Skeletal muscle tissue (tissue), 5 donors: ENCODE data around the gene PLIN1. TPM values are rescaled to one million over a fixed set of nuclear protein-coding genes. Genes with fewer than 3 reads are reported as not detected.

ENCODE experiments used
- H3K27ac ChIP-seq: one replicate; pipeline ENCODE4 v1.7.0; 2013; ENCODE audit warnings: mild to moderate bottlenecking, low read depth, low read length, inconsistent platforms
- H3K27me3 ChIP-seq, 3 donors: one replicate each; pipeline ENCODE4 v1.7.0; 2013; ENCODE audit warnings: low read length in 3 of 3; ENCODE audit not compliant: control insufficient read depth in 3 of 3, insufficient read depth in 3 of 3
- H3K36me3 ChIP-seq, 3 donors: one replicate each; pipeline ENCODE4 v1.7.0; 2013; ENCODE audit warnings: low read length in 3 of 3; ENCODE audit not compliant: control insufficient read depth in 3 of 3, insufficient read depth in 3 of 3
- H3K4me1 ChIP-seq, 3 donors: one replicate each; pipeline ENCODE4 v1.7.0; 2013; ENCODE audit warnings: low read length in 3 of 3, mild to moderate bottlenecking in 3 of 3; ENCODE audit not compliant: control insufficient read depth in 3 of 3, insufficient read depth in 3 of 3
- H3K4me3 ChIP-seq, 3 donors: one replicate each; pipeline ENCODE4 v1.7.0; 2013; ENCODE audit warnings: low read length in 3 of 3
- H3K9ac ChIP-seq, 3 donors: one replicate each; pipeline ENCODE4 v1.7.0; 2013; ENCODE audit warnings: low read length in 3 of 3, mild to moderate bottlenecking in 3 of 3, moderate library complexity in 2 of 3, low read depth in 1 of 3
- H3K9me3 ChIP-seq, 3 donors: one replicate each; pipeline ENCODE4 v1.7.0; 2013; ENCODE audit warnings: low read length in 3 of 3; ENCODE audit not compliant: control insufficient read depth in 3 of 3
- small RNA-seq: library from RNA; depleted of rRNA; stranded (forward); fragments of <200 nt; gene quantifications from one replicate; pipeline ENCODE3, GENCODE V24; 2014
- total RNA-seq: library from RNA; depleted of rRNA; stranded (reverse); fragments of >200 nt; gene quantifications from one replicate; pipeline ENCODE4 v1.2.3, GENCODE V29; 2014
- donor health status: Osteomylitis.

PLIN1 gene
- total RNA-seq, 1 donor from 2014 or later, result 39.7 TPM

GRCh38 chr15:89615135-89615534 is 64.0 kb downstream of the PLIN1 start:
- H3K36me3 ChIP-seq, result no peaks in the 10 kb centered on the region
- H3K9me3 ChIP-seq, result peaks cover 0 to 4% (median 2%) of the 10 kb centered on the region in 3 donors
- H3K4me1 ChIP-seq, result no peaks in the 10 kb centered on the region
- no peaks in the 10 kb centered on the region for H3K27me3 ChIP-seq
- H3K27ac ChIP-seq, result no peak overlapping the region
- no peak overlapping the region for H3K9ac ChIP-seq
- H3K4me3 ChIP-seq, result no peak overlapping the region

Small RNAs within 50 kb of the gene (small RNA-seq; reads per million reads assigned to genes)
- gene RNU6-132P, result not detected

Other genes starting within 250 kb of the PLIN1 start
- not detected for gene RHCG, start 182.8 kb downstream of the PLIN1 start, total RNA-seq
- gene TICRR, start 103.9 kb downstream of the PLIN1 start, total RNA-seq, result 1.6 TPM
- gene KIF7, start 23.9 kb downstream of the PLIN1 start, total RNA-seq, result 4.7 TPM
- gene PEX11A, start 11.4 kb upstream of the PLIN1 start, total RNA-seq, result 8.9 TPM
- not detected for gene WDR93, start 11.4 kb upstream of the PLIN1 start, total RNA-seq
- gene MESP1, start 71.9 kb upstream of the PLIN1 start, total RNA-seq, result 0.52 TPM
- gene MESP2, start 97.0 kb upstream of the PLIN1 start, total RNA-seq, result not detected
- gene ANPEP, start 135.5 kb upstream of the PLIN1 start, total RNA-seq, result 7.3 TPM
- 51.7 TPM for gene AP3S2, start 214.6 kb upstream of the PLIN1 start, total RNA-seq
- gene ARPIN, start 233.6 kb upstream of the PLIN1 start, total RNA-seq, result 13.0 TPM